Hematopoietic multipotent progenitor cell treated with erythropoietin and hydrocortisone succinate and interleukin-3 and kit ligand, for 6 days (in vitro differentiated cells): ENCODE results near the gene TLE3.
"Not testable (repeated sequence)": the region's sequence is repeated elsewhere in the genome, so short reads cannot be mapped to it uniquely, and the experiment has no call there.

Experiments
- DNase-seq: peaks from one replicate; pipeline ENCODE4 v3.0.0-alpha.2; 2015

The TLE3 gene

DNA sequence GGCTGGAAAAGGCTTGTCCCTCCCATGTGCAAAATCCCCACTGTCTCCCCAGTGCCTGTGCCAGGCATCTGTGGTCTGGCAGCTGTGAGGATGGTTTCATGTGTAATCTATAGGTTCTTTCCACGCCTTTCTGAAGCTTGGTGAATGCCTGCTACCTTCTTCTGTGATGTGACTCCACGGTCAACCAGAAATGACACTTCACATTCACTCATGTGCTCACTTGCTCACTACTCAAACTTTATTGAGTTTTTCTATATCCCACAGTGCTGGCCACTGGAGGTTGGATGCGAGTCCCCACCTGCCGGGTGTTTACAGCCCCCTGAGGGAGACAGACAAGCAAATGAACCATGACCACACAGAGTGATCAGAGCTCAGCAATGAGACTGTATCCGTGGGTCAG is 27.9 kb upstream of the TLE3 start:
- DNase-seq: no peak

GRCh38 chr15:70121624-70122302 is 24.0 kb upstream of the TLE3 start:
- no peak for DNase-seq

DNA sequence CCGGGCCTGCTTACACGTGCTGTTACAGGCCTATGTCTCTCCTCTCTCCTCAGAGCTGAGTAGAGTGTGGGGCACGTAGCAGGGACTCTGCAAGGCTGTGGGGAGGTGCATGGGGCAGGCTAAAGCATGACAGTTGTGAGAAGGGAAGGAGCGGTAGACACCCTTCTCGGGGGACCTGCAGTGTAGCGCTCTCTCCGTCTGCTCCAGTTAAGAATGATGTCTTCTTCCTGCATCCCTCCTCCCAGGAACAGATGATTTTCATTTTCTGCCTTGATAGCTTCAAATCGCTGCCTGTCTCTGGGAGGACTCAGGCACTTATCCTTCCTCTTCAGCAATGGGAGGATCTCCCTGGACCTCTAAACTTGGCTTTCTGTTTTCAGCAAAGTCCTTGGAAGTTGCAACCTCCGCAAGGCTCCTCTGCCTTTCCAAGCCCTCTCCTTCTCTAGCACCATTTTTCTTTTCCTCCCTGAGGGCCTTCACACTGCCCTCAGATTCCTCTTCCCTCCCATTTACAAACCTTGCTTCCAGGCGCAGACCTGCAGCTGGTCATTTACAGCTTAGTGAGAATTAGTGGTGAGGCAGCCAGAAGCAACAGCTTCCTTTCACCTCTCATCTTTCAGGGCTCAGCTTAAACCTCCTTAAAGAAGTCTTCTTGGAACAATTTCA is 23.4 kb upstream of the TLE3 start:
- no peak for DNase-seq

DNA sequence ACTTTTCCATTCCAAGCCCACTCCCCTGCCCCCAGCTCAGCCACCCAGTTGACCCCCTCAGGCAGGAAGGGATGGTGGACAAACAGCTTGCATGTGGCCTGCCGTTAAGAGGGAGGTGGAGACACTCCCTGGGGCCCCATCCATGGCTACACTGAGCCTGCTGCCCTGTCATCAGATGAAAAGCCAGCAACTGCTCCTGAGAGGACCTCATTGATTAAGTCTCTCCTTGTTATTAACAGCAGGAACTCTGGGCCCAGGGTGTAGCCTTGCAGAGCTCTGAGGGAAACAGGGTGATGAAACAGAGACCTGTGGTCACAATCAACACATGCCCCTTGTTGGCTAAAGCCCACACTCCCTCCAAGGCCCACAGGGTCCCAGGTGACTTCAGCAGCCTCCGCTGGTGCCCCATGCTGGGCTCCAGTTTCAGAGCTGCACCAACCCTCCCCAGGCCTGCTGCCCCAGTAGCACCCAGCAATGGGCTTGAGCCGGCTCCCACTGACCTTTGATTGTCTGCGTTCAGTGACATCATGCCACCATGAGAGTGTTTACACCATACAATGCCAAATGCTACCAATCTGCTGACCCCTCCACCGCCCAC is 22.3 kb upstream of the TLE3 start:
- DNase-seq: no peak

GRCh38 chr15:70118599-70118998 is 20.9 kb upstream of the TLE3 start:
- DNase-seq: no peak

DNA sequence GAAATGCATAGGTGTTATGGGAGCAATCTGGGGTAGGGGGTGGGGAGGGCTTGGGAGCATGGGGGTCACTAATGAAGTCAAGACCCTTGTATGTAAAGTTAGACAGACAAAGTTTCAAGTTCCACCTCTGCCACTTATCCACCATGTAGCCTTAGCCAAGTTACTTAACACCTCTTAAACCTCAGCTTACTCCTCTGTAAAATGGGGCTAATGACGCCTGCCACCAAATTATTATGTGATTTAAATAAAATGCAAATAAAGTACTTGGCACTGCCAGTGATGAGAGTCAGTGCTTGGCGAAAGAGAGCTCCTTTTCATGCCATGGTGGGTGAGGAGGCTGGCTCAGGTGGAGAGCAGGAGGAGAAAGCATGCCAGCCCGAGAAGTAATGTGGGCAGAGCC is 18.6 kb upstream of the TLE3 start:
- DNase-seq: no peak

- no peak for DNase-seq
Measured at GRCh38 chr15:70114221-70114620, 16.5 kb upstream of the TLE3 start.

DNA sequence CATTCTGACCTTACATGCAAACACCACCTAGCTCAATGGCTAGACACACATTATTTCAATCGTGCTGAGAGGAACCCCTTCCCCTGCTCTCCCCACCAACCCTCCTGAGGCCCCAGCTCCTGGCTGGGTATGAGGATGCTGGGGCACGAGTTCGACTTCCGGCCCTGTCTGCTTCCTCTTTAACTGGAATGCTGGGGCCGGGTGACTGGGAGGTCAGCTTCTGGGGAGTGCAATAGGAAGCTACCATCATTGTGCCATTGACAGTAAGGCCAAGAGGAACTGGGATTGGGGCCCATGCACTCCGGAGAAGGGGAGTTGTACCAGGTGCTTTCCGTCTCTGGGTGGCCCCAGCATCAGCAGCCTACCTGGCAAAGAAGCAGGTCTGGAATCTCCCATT is 15.6 kb upstream of the TLE3 start:
- peak; percentile 33 for DNase-seq

DNA sequence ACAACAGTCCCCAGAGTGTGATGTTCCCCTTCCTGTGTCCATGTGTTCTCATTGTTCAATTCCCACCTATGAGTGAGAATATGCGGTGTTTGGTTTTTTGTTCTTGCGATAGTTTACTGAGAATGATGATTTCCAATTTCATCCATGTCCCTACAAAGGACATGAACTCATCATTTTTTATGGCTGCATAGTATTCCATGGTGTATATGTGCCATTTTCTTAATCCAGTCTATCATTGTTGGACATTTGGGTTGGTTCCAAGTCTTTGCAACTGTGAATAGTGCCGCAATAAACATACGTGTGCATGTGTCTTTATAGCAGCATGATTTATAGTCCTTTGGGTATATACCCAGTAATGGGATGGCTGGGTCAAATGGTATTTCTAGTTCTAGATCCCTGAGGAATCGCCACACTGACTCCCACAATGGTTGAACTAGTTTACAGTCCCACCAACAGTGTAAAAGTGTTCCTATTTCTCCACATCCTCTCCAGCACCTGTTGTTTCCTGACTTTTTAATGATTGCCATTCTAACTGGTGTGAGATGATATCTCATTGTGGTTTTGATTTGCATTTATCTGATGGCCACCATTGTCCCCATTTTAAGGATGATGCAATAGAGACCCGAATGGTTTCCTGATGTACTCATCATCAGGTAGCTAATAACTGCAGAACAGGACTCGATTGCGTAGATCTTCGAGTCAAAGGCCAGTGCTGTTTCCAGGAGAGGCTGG is 15.0 kb upstream of the TLE3 start:
- DNase-seq: not testable (repeated sequence)

GRCh38 chr15:70112074-70112395 is 14.3 kb upstream of the TLE3 start:
- no peak for DNase-seq

- DNase-seq: peak; percentile 80
Measured at GRCh38 chr15:70111203-70112073, 13.7 kb upstream of the TLE3 start.

DNA sequence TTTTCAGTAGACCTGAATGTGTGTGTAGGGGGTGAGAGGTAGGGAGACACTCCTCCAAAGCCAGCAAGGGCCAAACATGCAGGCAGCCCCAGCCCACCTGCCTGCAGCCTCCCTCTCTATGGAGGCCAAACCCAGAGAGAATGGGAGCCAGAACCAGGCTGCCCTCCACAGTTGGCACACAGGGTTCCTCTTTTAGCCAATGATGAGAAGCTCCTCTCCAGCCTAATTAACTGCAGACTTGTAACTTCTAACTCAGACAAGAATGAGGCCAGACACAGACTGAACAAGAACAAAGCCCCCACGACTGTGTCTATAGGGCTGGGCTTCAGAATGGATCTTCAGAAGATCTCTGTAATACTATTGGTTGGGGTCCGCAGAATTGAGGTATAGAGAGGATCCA is 12.3 kb upstream of the TLE3 start:
- no peak for DNase-seq

DNA sequence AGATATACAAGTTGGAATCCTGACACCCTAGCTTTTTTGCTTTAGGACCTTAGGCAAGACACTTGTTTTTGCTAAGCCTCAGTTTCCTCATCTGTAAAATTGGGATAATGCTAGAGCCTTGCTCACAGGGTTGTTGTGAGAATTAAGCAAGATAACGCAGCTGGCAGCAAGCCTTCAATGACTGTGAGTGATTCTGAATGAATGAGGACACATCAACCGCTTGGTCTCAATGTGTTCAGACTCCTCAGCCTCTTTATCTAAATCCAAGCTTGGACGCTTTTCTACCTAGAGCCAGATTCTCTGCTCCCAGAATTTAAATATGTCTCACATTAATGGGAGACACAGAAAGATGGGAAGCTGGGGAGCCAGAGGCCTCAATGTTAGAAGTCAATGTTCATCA is 11.8 kb upstream of the TLE3 start:
- no peak for DNase-seq

- DNase-seq: no peak
Measured at GRCh38 chr15:70103880-70104626, 6.3 kb upstream of the TLE3 start.

GRCh38 chr15:70102827-70103226 is 5.1 kb upstream of the TLE3 start:
- DNase-seq: no peak

DNA sequence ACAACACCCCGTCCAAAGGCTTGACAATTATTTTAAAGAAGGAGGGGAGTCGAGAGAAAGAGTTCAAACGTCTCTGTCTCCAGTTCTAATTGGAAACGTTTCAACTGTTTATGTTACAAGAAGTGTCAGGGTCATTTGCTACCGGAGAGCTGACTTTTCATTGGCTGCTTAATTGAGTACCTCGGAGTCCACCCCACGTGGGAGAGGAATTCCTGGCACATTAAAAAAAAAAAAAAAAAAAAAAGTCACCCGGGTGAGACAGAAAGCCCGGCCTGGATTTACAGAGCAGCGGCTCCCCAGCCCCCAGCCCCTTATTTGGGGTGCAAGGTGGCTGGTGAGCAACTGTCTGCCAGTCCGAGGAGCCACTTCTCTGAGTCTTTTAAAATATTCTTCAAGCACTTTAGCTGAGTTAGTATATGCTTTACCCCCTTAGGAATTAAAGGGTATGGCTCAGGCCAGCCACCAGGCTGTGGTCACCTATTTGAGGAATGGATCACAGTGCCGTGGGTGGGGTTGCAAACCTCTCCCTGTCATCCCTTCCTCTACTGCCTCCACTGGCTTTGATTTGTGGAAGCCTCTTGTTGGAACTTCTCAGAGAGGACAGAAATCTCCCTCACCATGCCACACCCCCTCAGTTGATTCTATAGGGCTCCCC is 3.9 kb upstream of the TLE3 start:
- DNase-seq: peak; percentile 96

GRCh38 chr15:70100474-70101341 is 3.0 kb upstream of the TLE3 start:
- DNase-seq: peak; percentile 80

DNA sequence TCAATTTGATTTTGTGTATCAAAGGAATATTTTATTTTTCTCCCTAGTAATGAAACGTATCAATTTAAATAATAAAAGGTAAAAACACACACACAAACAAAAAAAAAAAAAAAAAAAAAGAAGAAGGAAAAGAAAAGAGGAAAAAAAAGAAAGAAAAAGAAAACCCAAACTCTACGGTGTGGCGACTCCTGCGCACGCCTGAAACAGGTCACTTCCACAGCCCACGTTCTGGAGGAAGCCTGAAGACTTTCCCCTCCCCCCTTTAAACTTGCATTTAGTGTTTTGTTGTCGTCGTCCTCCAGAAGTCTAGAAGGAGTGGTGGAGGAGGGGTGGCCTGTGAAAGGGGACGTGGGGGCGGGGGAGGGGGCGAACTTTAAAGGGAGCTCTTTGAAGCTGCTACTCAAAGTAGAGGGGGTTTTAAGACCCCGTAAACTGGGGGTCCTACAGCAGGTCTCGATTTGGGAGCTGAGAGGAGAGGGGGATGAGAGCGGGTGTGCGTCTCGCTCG is 2.3 kb upstream of the TLE3 start:
- peak; percentile 84 for DNase-seq

DNA sequence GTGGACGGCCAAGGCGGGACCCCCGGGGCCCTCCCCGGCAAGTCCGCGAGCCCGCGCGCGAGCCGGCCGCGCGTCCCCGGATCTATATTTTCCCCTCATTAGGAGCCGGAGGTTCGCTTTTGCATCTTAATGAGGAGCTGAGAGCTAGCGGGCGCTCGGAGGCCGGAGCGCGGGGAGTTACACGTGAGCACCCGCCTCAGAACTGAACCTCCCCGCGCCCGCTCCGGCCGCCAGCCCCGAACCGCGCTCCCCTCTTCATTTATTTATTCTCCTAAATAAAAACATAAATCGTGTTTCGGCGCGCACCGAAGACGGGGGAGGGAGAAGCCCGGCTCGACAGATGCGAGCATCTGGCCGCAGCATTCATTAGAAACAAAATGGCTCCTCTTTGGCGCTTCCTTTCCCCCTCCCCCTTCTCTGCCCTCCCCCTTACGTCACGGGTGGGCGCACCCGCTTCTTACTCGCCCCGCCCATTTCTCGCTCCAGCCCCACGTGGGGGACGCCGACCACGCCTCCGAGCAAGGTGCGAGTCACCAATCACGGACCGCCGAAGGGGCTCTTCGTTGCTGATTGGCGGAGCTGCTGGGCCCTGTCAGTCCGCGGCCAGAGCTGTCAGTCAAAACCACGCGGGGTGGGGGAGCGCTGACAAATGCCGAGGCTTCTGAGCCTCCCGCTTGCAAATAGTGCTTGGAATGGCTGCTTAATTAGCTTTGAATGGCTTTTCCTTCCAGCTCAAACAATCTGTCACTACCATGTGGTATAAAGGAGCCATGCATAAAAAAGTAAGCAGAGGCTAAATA is 1.6 kb upstream of the TLE3 start:
- DNase-seq: peak; percentile 99
